ENCODE results near the gene DNAJC16. TPM values are rescaled to one million over a fixed set of nuclear protein-coding genes. Genes with fewer than 3 reads are reported as not detected.
"Not testable (repeated sequence)": the region's sequence is repeated elsewhere in the genome, so short reads cannot be mapped to it uniquely, and the experiment has no call there.

The DNAJC16 gene
- total RNA-seq, 2 donors from 2014 or later, result 11.2 to 14.5 TPM

DNA sequence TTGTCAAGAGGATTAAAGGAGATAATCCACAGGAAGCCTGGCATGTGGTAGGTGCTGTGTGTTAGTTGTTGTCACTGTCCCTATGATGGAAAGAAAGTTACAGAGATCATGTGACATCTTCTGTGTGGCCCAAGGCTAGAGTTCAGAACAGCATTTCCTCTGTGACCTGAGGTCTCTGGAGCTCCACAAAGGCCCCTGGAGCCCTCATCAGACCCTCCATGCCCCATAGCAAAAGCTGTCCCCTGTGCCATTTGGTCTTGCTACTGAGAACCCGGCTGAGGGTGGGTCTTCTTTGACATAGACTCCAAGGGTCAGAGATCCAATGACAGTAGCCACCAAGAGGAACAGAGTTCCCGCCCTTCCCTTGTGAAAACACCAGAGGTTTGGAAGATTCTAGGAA is 42.7 kb upstream of the DNAJC16 start:
- Histone ChIP-seq H3K4me1 (no peaks in the 10 kb centered on the region), H3K27me3 (no peaks in the 10 kb centered on the region), H3K9me3 (no peaks in the 10 kb centered on the region), H3K4me3 (no peak overlapping the region), H3K36me3 (no peaks in the 10 kb centered on the region), H3K27ac (no peak overlapping the region)
- TF ChIP-seq, protein P1, sequence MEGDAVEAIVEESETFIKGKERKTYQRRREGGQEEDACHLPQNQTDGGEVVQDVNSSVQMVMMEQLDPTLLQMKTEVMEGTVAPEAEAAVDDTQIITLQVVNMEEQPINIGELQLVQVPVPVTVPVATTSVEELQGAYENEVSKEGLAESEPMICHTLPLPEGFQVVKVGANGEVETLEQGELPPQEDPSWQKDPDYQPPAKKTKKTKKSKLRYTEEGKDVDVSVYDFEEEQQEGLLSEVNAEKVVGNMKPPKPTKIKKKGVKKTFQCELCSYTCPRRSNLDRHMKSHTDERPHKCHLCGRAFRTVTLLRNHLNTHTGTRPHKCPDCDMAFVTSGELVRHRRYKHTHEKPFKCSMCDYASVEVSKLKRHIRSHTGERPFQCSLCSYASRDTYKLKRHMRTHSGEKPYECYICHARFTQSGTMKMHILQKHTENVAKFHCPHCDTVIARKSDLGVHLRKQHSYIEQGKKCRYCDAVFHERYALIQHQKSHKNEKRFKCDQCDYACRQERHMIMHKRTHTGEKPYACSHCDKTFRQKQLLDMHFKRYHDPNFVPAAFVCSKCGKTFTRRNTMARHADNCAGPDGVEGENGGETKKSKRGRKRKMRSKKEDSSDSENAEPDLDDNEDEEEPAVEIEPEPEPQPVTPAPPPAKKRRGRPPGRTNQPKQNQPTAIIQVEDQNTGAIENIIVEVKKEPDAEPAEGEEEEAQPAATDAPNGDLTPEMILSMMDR (IDR thresholded peaks at IDR 0.05), result no peak
- DNase-seq (ENCODE audit: low spot score), result no peak

DNA sequence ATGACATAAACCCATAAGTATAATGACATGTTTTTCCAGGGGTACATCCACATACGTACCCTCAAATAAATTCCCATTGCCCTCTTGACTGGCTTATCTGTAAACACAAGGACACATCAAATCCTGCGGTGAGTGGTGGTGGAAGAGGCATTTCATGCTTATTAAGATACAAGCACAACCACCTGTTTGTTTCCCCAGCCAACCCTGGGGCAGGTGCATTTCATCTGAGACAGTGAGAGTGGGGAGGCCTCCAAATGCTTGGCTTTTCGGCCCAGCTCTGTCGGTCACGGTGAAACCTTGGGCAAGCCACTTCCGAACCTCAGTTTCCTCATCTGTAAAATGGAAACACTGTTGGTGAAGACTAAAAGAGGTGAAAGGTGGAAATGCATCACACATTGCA is 42.2 kb upstream of the DNAJC16 start:
- not testable (repeated sequence) for H3K27ac ChIP-seq; H3K4me3 ChIP-seq; H3K9me3 ChIP-seq; H3K4me1 ChIP-seq; DNase-seq (ENCODE audit: low spot score); H3K27me3 ChIP-seq; H3K36me3 ChIP-seq

DNA sequence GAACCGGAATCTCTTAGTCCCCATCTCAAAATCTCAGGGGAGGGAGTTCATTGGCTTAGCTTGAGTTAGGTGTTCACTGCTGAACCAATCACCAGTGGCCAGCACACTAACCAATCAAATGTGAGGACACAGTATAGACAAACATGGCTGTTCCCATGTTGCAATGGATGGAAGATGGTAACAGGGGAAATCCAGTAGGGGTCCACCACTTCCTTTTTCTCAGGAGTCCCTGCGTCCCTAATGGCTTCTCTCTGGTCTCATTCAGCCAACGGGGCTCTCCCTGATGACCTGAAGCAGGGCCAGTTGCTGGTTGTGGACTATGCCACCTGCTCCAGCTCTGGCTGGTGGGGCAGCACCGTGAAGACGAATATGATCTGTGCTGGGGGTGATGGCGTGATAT is 41.0 kb upstream of the DNAJC16 start:
- TF ChIP-seq, protein P1 (IDR thresholded peaks at IDR 0.05), result no peak
- Histone ChIP-seq H3K4me1 (no peaks in the 10 kb centered on the region), H3K36me3 (no peaks in the 10 kb centered on the region)

DNA sequence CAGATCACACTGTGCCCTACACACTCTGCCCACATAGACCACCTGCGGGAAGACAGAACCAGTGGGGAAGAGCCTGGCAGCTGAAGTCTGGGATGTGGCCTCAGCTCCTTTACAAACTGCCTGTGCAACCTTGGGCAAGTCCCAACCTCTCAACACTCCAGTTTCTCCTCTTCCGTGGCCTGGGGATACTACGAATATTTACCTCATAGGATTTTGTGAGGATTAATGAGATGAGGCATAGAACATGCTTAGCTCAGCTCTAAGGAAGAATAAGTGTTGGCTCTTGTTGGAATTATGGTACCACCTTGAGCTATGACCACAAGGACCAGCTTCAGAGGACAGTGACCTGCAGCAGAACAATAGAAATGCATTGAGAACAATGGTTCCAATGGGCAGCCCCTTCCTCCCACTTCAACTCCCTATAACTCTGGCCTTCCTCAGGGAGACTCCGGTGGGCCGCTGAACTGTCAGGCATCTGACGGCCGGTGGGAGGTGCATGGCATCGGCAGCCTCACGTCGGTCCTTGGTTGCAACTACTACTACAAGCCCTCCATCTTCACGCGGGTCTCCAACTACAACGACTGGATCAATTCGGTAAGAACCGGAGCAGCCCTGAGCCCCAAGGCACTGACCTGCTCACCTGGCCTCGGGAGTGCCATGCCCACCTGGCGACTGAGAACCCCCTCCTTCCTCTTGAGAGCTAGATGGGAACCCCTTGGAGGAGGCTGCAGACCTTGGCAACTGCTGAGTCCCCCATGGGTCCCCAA is 39.6 kb upstream of the DNAJC16 start:
- not testable (repeated sequence) for H3K9me3 ChIP-seq; H3K27me3 ChIP-seq; DNase-seq (ENCODE audit: low spot score); H3K4me1 ChIP-seq; H3K27ac ChIP-seq; H3K4me3 ChIP-seq; H3K36me3 ChIP-seq

More for the DNA sequence above, 41.0 kb upstream of the DNAJC16 start:
- Histone ChIP-seq H3K4me3 (no peak overlapping the region), H3K27me3 (no peaks in the 10 kb centered on the region), H3K9me3 (no peaks in the 10 kb centered on the region), H3K27ac (no peak overlapping the region)
- DNase-seq (ENCODE audit: low spot score), result no peak

DNA sequence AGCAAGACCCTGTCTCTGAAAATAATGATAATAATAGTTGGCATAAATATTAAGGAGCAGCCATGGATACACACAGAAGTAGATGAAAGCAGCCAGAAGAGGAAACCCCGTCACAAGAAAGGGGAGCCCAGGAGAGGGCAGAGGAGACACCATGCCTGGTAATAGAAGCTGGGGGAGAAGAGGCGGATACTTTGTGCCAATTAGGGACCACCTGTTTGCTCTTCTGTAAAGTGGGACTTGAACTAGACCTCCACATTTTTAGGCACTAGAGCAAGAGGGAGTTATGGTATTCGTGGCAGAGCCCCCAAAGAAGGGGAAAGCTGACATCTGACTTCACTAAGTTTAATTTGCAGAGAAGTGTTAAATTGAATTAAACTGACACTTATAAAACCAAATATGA is 38.3 kb upstream of the DNAJC16 start:
- DNase-seq (ENCODE audit: low spot score), result no peak
- H3K36me3 ChIP-seq, result peaks cover 5% of the 10 kb centered on the region
- H3K4me1 ChIP-seq, result no peaks in the 10 kb centered on the region
- H3K27ac ChIP-seq, result no peak overlapping the region
- TF ChIP-seq, protein P1 (IDR thresholded peaks at IDR 0.05), result no peak
- H3K9me3 ChIP-seq, result no peaks in the 10 kb centered on the region
- H3K27me3 ChIP-seq, result no peaks in the 10 kb centered on the region
- H3K4me3 ChIP-seq, result no peak overlapping the region

DNA sequence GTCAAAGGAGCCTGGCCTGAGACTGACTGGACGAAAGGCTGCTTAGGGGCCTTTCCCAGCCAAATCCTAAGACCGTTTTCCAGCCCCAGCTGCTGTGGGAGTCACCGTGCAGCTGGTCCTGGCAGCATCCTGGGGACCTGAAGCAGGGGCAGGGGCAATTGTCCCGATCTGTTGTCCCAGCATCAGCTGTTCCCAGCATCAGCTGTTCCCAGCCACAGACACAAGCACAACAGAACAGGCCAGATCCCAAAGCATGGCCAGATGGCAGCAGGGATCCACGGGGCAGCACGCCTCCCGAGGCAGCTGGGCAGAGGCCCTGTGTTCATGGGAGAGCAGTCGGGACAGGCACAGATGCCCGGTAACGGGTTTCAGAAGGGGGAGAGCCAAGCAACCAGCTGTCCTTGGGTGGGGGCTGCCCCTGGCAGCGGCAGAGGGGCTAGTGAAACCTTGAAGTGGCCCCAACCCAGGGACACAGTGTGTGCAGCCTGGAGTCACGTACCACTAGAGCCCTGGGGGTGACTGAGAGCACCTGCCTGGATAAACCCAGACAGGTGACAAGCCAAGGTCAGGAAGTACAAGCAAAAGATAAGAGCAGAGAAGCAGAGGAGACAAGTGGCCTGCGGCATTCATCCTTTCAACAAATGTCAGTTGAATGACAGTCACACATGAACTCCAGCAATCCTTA is 37.5 kb upstream of the DNAJC16 start:
- no peak for DNase-seq (ENCODE audit: low spot score)
- TF ChIP-seq, protein P1 (IDR thresholded peaks at IDR 0.05), result no peak
- Histone ChIP-seq H3K27ac (peak overlapping the region in 1 of 2 donors; percentile 57), H3K36me3 (peaks cover 13% of the 10 kb centered on the region), H3K9me3 (no peaks in the 10 kb centered on the region), H3K4me1 (no peaks in the 10 kb centered on the region), H3K4me3 (no peak overlapping the region), H3K27me3 (no peaks in the 10 kb centered on the region)

DNA sequence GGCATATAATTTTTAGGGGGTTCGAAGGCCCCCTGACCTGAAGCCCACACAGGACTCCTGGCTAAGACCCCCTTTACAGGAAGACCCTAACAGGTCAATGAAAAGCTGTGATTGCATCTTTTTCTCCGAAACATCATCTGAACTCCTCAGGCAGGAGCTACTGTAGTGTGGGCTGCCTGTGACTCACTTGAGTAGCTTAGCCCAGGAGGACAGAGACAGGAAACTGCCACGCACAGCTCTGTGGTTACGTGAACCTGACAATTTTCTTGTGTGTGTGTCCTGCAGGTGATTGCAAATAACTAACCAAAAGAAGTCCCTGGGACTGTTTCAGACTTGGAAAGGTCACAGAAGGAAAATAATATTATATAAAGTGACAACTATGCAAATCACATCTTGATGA is 35.6 kb upstream of the DNAJC16 start:
- not testable (repeated sequence) for H3K27ac ChIP-seq; DNase-seq (ENCODE audit: low spot score); H3K4me1 ChIP-seq; H3K9me3 ChIP-seq; H3K27me3 ChIP-seq; H3K4me3 ChIP-seq
- H3K36me3 ChIP-seq, result peaks cover 13% of the 10 kb centered on the region
